ENCODE results near the gene CHIA.

DNA sequence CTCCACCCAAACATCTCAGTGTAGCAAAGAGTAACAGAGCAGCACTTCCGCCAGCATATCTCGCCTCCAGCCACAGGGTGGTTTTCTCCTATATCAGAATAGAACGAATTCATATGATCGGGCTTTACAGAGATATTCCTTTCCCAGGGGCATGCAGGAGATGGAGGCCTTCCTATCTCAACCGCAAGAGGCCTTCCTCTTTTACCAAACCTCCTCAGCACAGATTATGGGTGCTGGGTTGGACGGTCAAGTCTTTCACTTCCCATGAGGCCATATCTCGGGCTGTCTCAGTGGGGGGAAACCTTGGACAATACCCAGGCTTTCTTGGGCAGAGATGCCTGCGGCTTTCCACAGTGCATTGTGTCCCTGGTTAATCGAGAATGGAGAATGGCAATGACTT, 71.1 kb downstream of the CHIA start:
- TF ChIP-seq, protein P1, sequence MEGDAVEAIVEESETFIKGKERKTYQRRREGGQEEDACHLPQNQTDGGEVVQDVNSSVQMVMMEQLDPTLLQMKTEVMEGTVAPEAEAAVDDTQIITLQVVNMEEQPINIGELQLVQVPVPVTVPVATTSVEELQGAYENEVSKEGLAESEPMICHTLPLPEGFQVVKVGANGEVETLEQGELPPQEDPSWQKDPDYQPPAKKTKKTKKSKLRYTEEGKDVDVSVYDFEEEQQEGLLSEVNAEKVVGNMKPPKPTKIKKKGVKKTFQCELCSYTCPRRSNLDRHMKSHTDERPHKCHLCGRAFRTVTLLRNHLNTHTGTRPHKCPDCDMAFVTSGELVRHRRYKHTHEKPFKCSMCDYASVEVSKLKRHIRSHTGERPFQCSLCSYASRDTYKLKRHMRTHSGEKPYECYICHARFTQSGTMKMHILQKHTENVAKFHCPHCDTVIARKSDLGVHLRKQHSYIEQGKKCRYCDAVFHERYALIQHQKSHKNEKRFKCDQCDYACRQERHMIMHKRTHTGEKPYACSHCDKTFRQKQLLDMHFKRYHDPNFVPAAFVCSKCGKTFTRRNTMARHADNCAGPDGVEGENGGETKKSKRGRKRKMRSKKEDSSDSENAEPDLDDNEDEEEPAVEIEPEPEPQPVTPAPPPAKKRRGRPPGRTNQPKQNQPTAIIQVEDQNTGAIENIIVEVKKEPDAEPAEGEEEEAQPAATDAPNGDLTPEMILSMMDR (IDR thresholded peaks at IDR 0.05; ENCODE audit: poor library complexity): no peak
- TF ChIP-seq EZH2 (IDR thresholded peaks at IDR 0.05; ENCODE audit: borderline replicate concordance) (no peak), EZH2phosphoT487 (IDR thresholded peaks at IDR 0.05; ENCODE audit: low read depth, severe bottlenecking, unreplicated experiment) (no peak)

Data from hepatocyte (in vitro differentiated cells).